Dendritic cell treated with granulocyte-macrophage colony-stimulating factor and Interleukin-4, amounts not matched to agents 40 ng/mL and 50 ng/mL, for 4 days (primary cell): Measurements from ENCODE around the gene LAMB1.
A peak's percentile ranks its signal among the peaks of the same experiment; 100 is the strongest.
"Not testable (repeated sequence)": the region's sequence is repeated elsewhere in the genome, so short reads cannot be mapped to it uniquely, and the experiment has no call there.

Source experiments
- H3K27ac Mint-ChIP-seq: one replicate; pipeline ENCODE4 v1.8.0; 2022; ENCODE audit warnings: mild to moderate bottlenecking, mixed read lengths
- H3K27me3 Mint-ChIP-seq: one replicate; pipeline ENCODE4 v1.8.0; 2022; ENCODE audit warnings: mild to moderate bottlenecking, mixed read lengths
- H3K36me3 Mint-ChIP-seq: one replicate; pipeline ENCODE4 v1.8.0; 2022; ENCODE audit warnings: low read depth, mixed read lengths
- H3K4me1 Mint-ChIP-seq: one replicate; pipeline ENCODE4 v1.8.0; 2022; ENCODE audit warnings: low read depth, mixed read lengths
- H3K4me3 Mint-ChIP-seq: one replicate; pipeline ENCODE4 v1.8.0; 2022; ENCODE audit warnings: mild to moderate bottlenecking, moderate library complexity, mixed read lengths
- H3K9me3 Mint-ChIP-seq: one replicate; pipeline ENCODE4 v1.8.0; 2022; ENCODE audit warnings: mixed read lengths
- intact Hi-C: fragments of 100-400 bp; cut with micrococcal nuclease; formaldehyde crosslinking; loops from one replicate; pipeline ENCODE4 v1.15.0; 2022

Gene LAMB1

DNA sequence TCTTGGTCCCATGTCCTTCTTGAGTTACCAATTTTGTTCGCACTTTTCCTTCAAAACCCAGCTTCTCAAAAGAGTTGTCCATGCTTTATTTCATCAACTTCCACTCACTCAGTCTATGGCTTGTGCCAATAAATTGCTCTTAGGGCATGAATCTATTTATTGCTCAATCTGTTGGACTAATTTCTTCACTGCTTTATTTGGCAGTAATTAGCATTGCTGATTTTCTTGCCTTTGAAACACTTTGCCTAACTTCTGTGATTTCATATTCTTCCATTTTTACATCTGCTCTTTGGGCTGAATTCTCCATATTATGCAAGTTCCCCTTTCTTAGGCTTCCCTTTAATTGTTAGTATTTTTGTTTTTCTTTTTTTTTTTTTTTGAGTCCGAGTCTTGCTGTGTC lies 95.2 kb downstream of the LAMB1 start:
- Mint-ChIP-seq H3K4me3 (peak overlapping the region; percentile 33), H3K9me3 (peaks cover 8% of the 10 kb centered on the region), H3K27me3 (no peaks in the 10 kb centered on the region), H3K36me3 (peaks cover 89% of the 10 kb centered on the region), H3K27ac (peak overlapping the region; percentile 51), H3K4me1 (peaks cover 33% of the 10 kb centered on the region)
- intact Hi-C loops, result loop anchor here (10.0 kb wide), 1 partner anchor 733 kb away; no protein-coding TSS in a partner anchor

DNA sequence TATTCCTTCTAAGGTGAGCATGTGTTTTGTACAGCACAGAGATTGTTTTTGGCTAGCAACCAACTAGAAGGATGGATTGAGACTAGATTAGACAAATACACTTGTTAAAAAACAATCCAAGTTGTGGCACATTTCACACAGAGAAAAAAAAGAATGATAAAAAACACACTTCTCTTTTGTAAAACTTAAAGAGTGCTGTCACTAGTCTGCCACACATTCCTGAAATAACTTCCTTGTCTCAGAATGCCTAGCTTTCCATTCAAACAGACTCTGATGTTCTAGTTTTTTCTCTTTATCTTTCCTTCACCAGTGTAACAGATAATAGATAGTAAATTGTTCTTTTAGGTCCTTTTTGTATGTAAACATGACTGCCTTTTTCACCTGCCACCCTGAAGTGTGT lies 100.6 kb downstream of the LAMB1 start:
- Mint-ChIP-seq H3K4me1 (peaks cover 27% of the 10 kb centered on the region), H3K27ac (no peak overlapping the region), H3K27me3 (no peaks in the 10 kb centered on the region), H3K36me3 (peaks cover 73% of the 10 kb centered on the region), H3K4me3 (no peak overlapping the region), H3K9me3 (no peaks in the 10 kb centered on the region)
- intact Hi-C loops, result loop anchor here (10.0 kb wide), 1 partner anchor 728 kb away; no protein-coding TSS in a partner anchor

DNA sequence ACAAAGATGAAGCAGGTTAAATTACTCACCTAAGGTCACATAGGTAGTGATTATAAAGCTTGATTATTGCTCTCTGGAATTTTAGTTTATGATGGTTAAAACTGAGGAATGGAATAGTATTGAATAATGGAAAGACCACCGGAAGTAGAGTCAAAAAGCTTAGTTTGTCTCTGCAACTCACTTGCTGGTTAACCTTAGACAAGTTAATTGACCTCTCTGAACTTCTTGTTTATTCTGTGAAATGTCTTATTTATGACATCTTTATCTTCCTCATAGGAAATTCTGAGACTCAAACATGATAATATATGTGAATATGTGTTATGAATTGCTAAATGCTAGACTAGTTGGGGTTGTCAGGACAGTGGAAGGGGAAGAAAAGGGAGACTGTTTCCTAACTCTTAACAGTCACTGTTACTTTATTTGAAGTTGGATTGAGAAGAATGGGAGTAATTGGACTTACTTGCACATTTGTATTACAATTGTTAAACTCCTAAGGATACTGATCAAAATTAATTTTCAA lies 102.4 kb downstream of the LAMB1 start:
- H3K27me3 Mint-ChIP-seq, result no peaks in the 10 kb centered on the region
- no peaks in the 10 kb centered on the region for H3K9me3 Mint-ChIP-seq
- H3K4me1 Mint-ChIP-seq, result peaks cover 32% of the 10 kb centered on the region
- H3K36me3 Mint-ChIP-seq, result peaks cover 75% of the 10 kb centered on the region
- intact Hi-C loops, result loop anchor here (10.0 kb wide), 1 partner anchor 726 kb away; no protein-coding TSS in a partner anchor
- H3K4me3 Mint-ChIP-seq, result no peak overlapping the region
- no peak overlapping the region for H3K27ac Mint-ChIP-seq

DNA sequence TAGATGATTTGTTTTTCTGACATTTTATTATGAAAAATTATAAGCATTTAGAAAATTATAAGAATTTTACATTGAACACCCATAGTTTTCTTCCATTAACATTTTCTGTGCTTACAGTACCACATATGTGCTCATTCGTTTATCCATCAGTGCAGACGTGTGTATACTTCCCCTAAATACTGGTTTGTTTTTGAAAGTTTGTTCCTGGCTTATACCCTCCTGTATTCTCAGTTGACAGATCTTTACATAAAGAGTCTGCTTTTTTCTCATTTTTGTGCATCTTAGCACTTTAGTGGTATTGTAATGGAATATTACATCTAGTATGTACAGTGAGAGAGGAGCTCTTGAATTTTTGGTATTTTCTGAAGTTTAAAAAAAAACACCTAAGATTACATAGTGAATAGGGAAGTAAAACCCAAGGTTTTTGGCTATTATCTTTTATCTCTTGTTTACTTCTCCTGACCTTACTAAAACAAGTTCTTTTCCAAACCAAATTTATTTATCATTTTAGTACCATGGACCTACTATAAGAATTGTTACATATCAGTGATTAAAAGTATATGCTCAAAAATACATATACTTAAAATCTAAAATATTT lies 103.9 kb downstream of the LAMB1 start:
- H3K36me3 Mint-ChIP-seq, result peaks cover 80% of the 10 kb centered on the region
- intact Hi-C loops, result loop anchor here (10.0 kb wide), 1 partner anchor 246 kb away; no protein-coding TSS in a partner anchor
- no peak overlapping the region for H3K4me3 Mint-ChIP-seq
- H3K9me3 Mint-ChIP-seq, result no peaks in the 10 kb centered on the region
- H3K27ac Mint-ChIP-seq, result no peak overlapping the region
- H3K27me3 Mint-ChIP-seq, result no peaks in the 10 kb centered on the region
- H3K4me1 Mint-ChIP-seq, result peaks cover 32% of the 10 kb centered on the region

DNA sequence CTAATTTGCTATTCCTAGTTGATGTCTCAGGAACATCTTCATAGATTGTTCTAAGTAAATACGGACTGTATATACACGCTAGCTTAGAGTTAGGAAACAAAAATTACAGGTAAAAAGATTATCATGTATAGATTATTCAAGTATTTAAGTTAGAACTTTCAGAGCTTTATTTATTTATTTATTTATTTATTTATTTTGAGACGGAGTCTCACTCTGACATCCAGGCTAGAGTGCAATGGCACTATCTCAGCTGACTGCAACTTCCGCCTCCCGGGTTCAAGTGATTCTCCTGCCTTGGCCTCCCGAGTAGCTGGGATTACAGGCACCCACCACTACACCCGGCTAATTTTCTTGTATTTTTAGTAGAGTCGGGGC lies 110.6 kb downstream of the LAMB1 start:
- peak overlapping the region; percentile 95 for H3K27ac Mint-ChIP-seq
- not testable (repeated sequence) for H3K9me3 Mint-ChIP-seq, H3K27me3 Mint-ChIP-seq
- peaks cover 25% of the 10 kb centered on the region for H3K4me1 Mint-ChIP-seq
- intact Hi-C loops, result loop anchor here (5.0 to 10.0 kb wide), 3 partner anchors 252 to 635 kb away; partner anchors contain the start of genes BCAP29 and PNPLA8
- H3K36me3 Mint-ChIP-seq, result peaks cover 54% of the 10 kb centered on the region
- peak overlapping the region; percentile 84 for H3K4me3 Mint-ChIP-seq

DNA sequence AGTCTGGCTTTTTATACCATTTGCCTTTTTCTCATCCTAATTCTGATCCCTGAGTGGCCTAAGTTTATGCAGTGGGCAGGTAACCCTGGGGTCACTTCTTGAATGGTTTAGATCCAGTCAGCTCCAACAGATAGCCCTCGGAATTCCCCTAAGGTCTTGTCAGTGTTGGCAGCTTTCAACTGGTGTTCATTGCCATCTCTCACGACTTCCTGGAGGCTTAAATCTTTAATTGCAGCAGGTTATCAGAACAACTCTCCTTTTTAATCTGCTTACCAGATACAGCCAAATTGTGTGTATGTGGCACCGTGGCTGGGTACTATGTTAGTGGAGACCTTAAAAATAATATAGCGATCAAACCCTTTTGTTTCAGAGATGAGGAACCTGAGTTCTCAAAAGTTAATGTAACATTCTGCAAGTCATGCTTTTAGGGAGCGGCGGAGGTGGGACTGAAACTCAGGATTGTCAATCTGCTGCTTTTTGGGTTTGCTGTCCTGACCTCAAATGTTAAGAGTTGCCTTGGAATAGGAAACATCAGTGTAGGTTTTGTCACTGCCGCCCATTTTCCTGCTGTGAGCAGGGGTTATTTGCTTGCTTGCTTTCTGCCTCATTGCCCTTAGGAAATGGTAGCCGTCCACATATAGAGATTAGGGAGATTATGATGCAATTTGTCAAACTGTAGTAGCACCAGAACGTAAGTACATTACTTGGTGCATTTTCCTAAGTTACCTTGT lies 111.2 kb downstream of the LAMB1 start:
- no peaks in the 10 kb centered on the region for H3K9me3 Mint-ChIP-seq
- H3K27me3 Mint-ChIP-seq, result no peaks in the 10 kb centered on the region
- peaks cover 20% of the 10 kb centered on the region for H3K4me1 Mint-ChIP-seq
- peaks cover 49% of the 10 kb centered on the region for H3K36me3 Mint-ChIP-seq
- H3K4me3 Mint-ChIP-seq, result peak overlapping the region; percentile 84
- H3K27ac Mint-ChIP-seq, result peak overlapping the region; percentile 95
- intact Hi-C loops, result loop anchor here (1.0 to 10.0 kb wide), 5 partner anchors 17 to 636 kb away; partner anchors contain the start of genes BCAP29 and PNPLA8

DNA sequence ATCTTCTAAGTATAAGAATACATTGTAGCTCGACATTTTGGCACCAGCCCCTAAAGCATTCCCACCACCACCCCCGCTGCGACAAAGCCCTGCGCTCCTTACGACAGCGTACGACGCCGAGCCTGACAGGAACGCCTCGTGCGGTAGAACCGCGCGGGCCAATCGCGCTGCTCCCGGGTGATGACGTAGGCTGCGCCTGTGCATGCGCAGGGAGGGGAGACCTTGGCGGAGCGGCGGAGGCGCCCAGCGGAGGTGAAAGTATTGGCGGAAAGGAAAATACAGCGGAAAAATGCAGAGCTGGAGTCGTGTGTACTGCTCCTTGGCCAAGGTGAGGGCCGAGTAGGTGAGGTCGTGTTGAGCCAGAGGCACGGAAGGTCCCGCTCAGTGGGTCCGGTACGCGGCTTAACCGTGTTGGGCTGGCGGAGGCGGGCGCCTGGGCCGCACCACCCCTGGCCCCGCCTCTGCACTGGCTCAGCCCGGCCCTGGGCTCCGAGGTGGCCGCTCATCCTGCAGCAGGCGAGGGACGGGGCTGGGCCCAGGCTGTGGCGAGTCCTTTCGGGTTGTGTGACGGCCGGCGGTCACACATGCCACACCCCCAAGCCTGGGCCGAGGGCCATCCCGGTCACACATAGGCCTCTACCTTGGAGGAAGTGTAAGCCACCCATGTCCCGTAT lies 111.9 kb downstream of the LAMB1 start, which contains the start of gene DLD:
Gene DLD (plus strand): TSS at position 222 of the 674 bp plus-strand sequence. CDS start 68 bp downstream, at position 290.
- peaks cover 13% of the 10 kb centered on the region for H3K4me1 Mint-ChIP-seq
- intact Hi-C loops, result loop anchor here (1.0 to 10.0 kb wide), 5 partner anchors 16 to 636 kb away; partner anchors contain the start of genes BCAP29 and PNPLA8
- H3K27me3 Mint-ChIP-seq, result peaks cover 2% of the 10 kb centered on the region
- peaks cover 42% of the 10 kb centered on the region for H3K36me3 Mint-ChIP-seq
- H3K27ac Mint-ChIP-seq, result peak within 1 kb of the TSS; percentile 95
- no peaks in the 10 kb centered on the region for H3K9me3 Mint-ChIP-seq
- peak within 1 kb of the TSS; percentile 84 for H3K4me3 Mint-ChIP-seq

DNA sequence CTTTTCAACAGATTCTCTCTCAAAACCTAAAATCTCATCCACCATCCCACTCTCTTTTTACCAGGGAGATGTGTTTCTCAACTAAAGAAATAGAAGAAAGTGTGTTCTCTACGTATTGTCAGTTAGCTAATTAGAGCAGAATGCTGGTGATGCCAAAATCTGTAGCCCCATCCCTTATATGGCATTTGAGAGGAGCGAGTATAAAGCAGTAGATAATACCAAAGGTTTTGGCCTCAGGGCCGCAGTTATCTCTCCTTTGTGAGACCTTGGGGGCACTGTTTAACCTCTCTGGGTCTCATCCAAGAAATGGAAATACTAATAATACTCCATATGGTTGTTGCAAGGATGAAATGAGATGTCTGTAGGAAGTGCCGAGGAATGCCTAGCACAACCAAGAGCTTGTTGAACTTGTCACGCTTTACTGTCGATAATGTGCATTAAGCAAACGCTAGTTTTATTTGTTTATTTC lies 112.4 kb downstream of the LAMB1 start:
- Mint-ChIP-seq H3K36me3 (peaks cover 36% of the 10 kb centered on the region), H3K4me3 (peak overlapping the region; percentile 84), H3K4me1 (peaks cover 9% of the 10 kb centered on the region), H3K9me3 (no peaks in the 10 kb centered on the region), H3K27me3 (peaks cover 5% of the 10 kb centered on the region), H3K27ac (peak overlapping the region; percentile 95)
- intact Hi-C loops, result loop anchor here (2.0 to 10.0 kb wide), 4 partner anchors 16 to 637 kb away; partner anchors contain the start of genes BCAP29 and PNPLA8

DNA sequence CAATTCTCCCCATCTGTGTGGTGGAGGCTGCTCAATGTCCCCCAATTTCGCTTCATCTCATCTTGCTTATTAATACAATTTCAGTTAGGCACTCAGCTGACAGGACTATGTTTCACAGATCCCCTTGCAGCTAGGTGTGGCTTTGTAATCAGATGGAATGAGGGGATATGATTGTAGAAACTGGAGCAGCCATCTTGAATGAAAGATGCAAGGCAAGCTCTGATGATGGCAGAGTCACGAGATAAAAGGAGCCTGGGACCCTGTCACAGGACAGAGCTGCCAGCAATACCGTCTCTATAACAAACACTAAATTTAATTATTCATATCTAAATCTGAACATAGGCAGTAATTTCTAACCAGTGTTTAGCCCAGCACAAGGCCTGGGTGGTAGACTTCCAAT lies 113.0 kb downstream of the LAMB1 start:
- peaks cover 31% of the 10 kb centered on the region for H3K36me3 Mint-ChIP-seq
- intact Hi-C loops, result loop anchor here (2.0 to 10.0 kb wide), 4 partner anchors 15 to 637 kb away; partner anchors contain the start of genes BCAP29 and PNPLA8
- no peaks in the 10 kb centered on the region for H3K9me3 Mint-ChIP-seq
- peaks cover 9% of the 10 kb centered on the region for H3K4me1 Mint-ChIP-seq
- no peak overlapping the region for H3K4me3 Mint-ChIP-seq
- H3K27ac Mint-ChIP-seq, result no peak overlapping the region
- H3K27me3 Mint-ChIP-seq, result peaks cover 5% of the 10 kb centered on the region

DNA sequence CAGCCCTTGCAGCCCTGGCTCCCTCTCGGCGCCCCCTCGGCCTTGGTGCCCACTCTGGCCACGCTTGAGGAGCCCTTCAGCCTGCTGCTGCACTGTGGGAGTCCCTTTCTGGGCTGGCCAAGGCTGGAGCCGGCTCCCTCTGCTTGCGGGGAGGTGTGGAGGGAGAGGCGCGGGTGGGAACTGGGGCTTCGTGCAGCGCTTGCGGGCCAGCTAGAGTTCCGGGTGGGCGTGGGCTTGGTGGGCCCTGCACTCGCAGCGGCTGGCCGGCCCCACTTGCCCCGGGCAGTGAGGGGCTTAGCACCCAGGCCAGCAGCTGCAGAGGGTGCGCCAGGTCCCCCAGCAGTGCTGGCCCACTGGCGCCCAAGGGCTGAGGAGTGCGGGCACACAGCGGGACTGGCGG lies 115.1 kb downstream of the LAMB1 start:
- not testable (repeated sequence) for H3K4me1 Mint-ChIP-seq, H3K4me3 Mint-ChIP-seq

DNA sequence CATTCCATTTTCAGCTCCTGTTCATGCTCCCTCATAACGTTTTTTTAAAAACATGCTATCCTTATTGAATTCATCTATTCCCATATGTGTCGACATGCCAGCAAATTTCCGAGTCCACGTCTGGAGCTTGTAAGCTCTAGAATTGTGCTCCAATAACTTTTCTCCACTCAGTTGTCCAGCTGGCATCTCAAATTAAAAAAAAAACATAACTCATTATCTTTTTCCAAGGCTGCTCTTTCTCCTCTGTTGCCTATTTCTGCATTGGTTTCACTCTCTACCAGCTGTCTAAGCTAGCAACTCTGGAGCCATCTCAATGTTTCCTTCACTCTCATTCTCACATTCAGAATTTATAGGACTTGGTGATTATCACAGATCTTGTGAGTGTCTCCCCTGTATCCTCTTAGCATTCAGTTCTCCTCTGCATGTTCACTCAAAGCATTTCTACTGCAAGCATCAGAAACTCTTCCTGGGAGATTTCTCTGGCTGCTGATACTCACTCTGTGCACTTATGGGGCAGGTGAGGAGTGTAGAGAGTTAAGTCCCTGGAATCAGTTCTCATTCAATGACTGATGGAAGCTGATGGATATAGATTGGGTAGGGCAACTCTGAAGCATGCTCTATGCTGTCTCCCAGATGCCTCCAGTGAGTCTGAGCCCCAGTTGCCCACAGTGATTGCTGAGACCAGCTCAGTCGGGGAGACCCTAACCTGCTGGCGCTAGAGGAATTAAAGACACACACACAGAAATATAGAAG lies 118.7 kb downstream of the LAMB1 start:
- Mint-ChIP-seq H3K4me1 (no peaks in the 10 kb centered on the region), H3K36me3 (no peaks in the 10 kb centered on the region), H3K4me3 (no peak overlapping the region), H3K27me3 (peaks cover 18% of the 10 kb centered on the region), H3K9me3 (no peaks in the 10 kb centered on the region), H3K27ac (no peak overlapping the region)
- intact Hi-C loops, result no loop called here

More for the DNA sequence above, 115.1 kb downstream of the LAMB1 start:
- peaks cover 13% of the 10 kb centered on the region for H3K36me3 Mint-ChIP-seq
- H3K27ac Mint-ChIP-seq, H3K9me3 Mint-ChIP-seq, intact Hi-C loops: not testable (repeated sequence)
- H3K27me3 Mint-ChIP-seq, result peaks cover 15% of the 10 kb centered on the region

DNA sequence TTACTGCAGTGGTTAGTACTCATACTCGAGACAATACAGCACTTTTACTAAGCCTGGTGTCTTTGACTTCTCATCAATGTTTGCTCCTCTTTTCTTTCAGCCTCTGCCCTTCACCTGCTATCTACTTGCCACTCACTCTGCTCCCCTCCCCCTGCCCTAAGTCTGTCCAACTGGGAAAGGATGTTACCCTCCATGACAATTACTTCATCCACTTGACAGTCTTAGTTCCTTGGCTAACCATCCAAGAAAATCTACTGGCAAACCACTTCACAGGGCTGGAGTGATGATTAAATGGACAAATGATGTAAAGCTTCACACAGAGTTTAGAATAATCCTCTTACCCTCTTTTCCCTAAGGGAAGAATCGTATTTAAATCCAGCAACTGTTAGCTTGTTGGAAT lies 120.2 kb downstream of the LAMB1 start:
- H3K9me3 Mint-ChIP-seq, result no peaks in the 10 kb centered on the region
- no peak overlapping the region for H3K27ac Mint-ChIP-seq
- intact Hi-C loops, result no loop called here
- H3K4me1 Mint-ChIP-seq, result no peaks in the 10 kb centered on the region
- no peaks in the 10 kb centered on the region for H3K36me3 Mint-ChIP-seq
- H3K4me3 Mint-ChIP-seq, result no peak overlapping the region
- peaks cover 18% of the 10 kb centered on the region for H3K27me3 Mint-ChIP-seq
